Measurements from ENCODE around the gene WIZ.

WIZ gene

GRCh38 chr19:15372470-15372869 lies 77.3 kb downstream of the WIZ start:
- POLR2A ChIA-PET (ENCODE audit: low non-redundant PET), result no interaction called here
- TF ChIP-seq CTCF (conservative IDR thresholded peaks at IDR 0.05; ENCODE audit: low read depth), result no peak
- no peak overlapping the region for H3K27ac ChIP-seq
- CTCF ChIA-PET, result no interaction called here
- no peak for DNase-seq (ENCODE audit: low spot score)

- ChIA-PET POLR2A (ENCODE audit: low non-redundant PET) (no interaction called here), CTCF (no interaction called here)
- no peak overlapping the region for H3K27ac ChIP-seq
- no peak for DNase-seq (ENCODE audit: low spot score)
- TF ChIP-seq CTCF (conservative IDR thresholded peaks at IDR 0.05; ENCODE audit: low read depth), result no peak
These were observed 77.9 kb downstream of the WIZ start for GRCh38 chr19:15371786-15372380.

DNA sequence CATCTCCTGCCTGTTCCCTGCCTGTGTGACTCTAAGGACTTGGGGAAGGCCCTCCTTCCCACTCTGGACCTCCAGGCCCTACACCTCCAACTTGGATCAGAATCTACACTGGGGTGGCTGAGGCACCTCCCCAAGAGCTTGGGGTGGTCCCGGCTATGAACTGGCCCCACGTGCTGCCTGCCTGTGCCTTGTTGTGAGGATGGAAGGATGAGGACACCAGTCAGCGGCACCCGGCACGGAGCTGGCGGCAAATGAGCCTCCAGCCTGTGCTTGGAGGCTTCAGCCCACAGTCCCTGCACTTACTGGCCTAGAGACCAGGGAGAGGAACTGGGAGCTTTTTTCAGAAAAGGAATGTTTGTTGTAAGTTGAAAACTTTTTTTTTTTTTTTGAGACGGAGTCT lies 78.6 kb downstream of the WIZ start:
- ChIA-PET CTCF (interaction anchor here (0.6 kb wide), 1 partner anchor 24 kb away, joined by 6 read pairs; no protein-coding TSS in a partner anchor), POLR2A (ENCODE audit: low non-redundant PET) (no interaction called here)
- no peak overlapping the region; the same call in 1 of the 2 replicates for H3K27ac ChIP-seq
- no peak for TF ChIP-seq CTCF (conservative IDR thresholded peaks at IDR 0.05; ENCODE audit: low read depth)
- no peak for DNase-seq (ENCODE audit: low spot score)
